HG03521 (cell line): Measurements from ENCODE around the gene CCDC188.

Experiments
- ATAC-seq: cut with Tn5 transposase; IDR thresholded peaks from one replicate; pipeline ENCODE4 v1.9.1; 2021; ENCODE audit warnings: mild to moderate bottlenecking, moderate library complexity; ENCODE audit not compliant: unreplicated experiment

The CCDC188 gene

GRCh38 chr22:20150381-20151275, at the start of gene CCDC188:
Gene CCDC188, minus strand, starts transcription at chr22:20151055. Its CDS starts 69 bp downstream, at chr22:20150986.
- ATAC-seq, result no peak

- no peak for ATAC-seq
These were observed 49.1 kb upstream of the CCDC188 start for GRCh38 chr22:20199906-20200305.

- ATAC-seq, result no peak
These were observed 48.6 kb upstream of the CCDC188 start for GRCh38 chr22:20199413-20199842.

- no peak for ATAC-seq
These were observed 47.9 kb upstream of the CCDC188 start for GRCh38 chr22:20198557-20199319.

GRCh38 chr22:20197407-20198030, 46.7 kb upstream of the CCDC188 start:
- ATAC-seq, result no peak

GRCh38 chr22:20196094-20196842, 45.4 kb upstream of the CCDC188 start:
- no peak for ATAC-seq

- no peak for ATAC-seq
These were observed 44.1 kb upstream of the CCDC188 start for GRCh38 chr22:20194681-20195593.

- no peak for ATAC-seq
These were observed 43.1 kb upstream of the CCDC188 start for GRCh38 chr22:20193761-20194494.

GRCh38 chr22:20192972-20193760, 42.3 kb upstream of the CCDC188 start:
- ATAC-seq, result no peak

GRCh38 chr22:20192293-20192971, 41.6 kb upstream of the CCDC188 start:
- no peak for ATAC-seq

- no peak for ATAC-seq
These were observed 40.9 kb upstream of the CCDC188 start for GRCh38 chr22:20191803-20192202.

GRCh38 chr22:20191000-20191515, 40.2 kb upstream of the CCDC188 start:
- ATAC-seq, result no peak

GRCh38 chr22:20188567-20188877, 37.7 kb upstream of the CCDC188 start:
- no peak for ATAC-seq

GRCh38 chr22:20187777-20188566, 37.1 kb upstream of the CCDC188 start:
- no peak for ATAC-seq

- ATAC-seq, result no peak
These were observed 36.2 kb upstream of the CCDC188 start for GRCh38 chr22:20186871-20187546.

GRCh38 chr22:20186183-20186870, 35.5 kb upstream of the CCDC188 start:
- ATAC-seq, result no peak
